ENCODE results near the gene DUS3L. TPM values are rescaled to one million over a fixed set of nuclear protein-coding genes. Genes with fewer than 3 reads are reported as not detected.

The DUS3L gene
- polyA plus RNA-seq, 1 donor (not counting 4 experiments of a cell fraction or from before 2014, with no cell fraction given): 12.0 TPM

GRCh38 chr19:5823579-5824281, 32.8 kb upstream of the DUS3L start:
- H4K20me1 ChIP-seq (ENCODE audit: control insufficient read depth, extremely low read depth, insufficient read depth, low read length): no peaks in the 10 kb centered on the region
- peaks cover 9% of the 10 kb centered on the region for H3K27me3 ChIP-seq (ENCODE audit: control insufficient read depth, extremely low read depth, insufficient read depth, low read length)
- FAIRE-seq: no peak
- H3K9me1 ChIP-seq (ENCODE audit: control insufficient read depth, extremely low read depth, insufficient read depth, low read length): no peaks in the 10 kb centered on the region
- TF ChIP-seq CTCF (optimal IDR thresholded peaks at IDR 0.05 in 1 of 3, IDR thresholded peaks at IDR 0.05 in 1 of 3, conservative IDR thresholded peaks at IDR 0.05 in 1 of 3; ENCODE audit: extremely low read depth in 1 of 3, insufficient read depth in 2 of 3, low read length in 3 of 3) (peak; percentile 23 to 77 (median 50)), EZH2 (IDR thresholded peaks at IDR 0.05; ENCODE audit: low read length) (no peak)
- H3K9ac ChIP-seq (ENCODE audit: control insufficient read depth, extremely low read depth, insufficient read depth, low read length): no peak overlapping the region
- H3K79me2 ChIP-seq (ENCODE audit: control insufficient read depth, insufficient read depth, low read length): no peaks in the 10 kb centered on the region
- H3K27ac ChIP-seq (ENCODE audit: control insufficient read depth, insufficient read depth, low read length): no peak overlapping the region
- H3K4me1 ChIP-seq (ENCODE audit: control insufficient read depth, extremely low read depth, insufficient read depth, low read length): no peaks in the 10 kb centered on the region
- no peaks in the 10 kb centered on the region for H3K9me3 ChIP-seq (ENCODE audit: control insufficient read depth, low read depth, low read length)
- no peak overlapping the region for H3K4me3 ChIP-seq (ENCODE audit: control insufficient read depth in 2 of 3, extremely low read depth in 1 of 3, insufficient read depth in 2 of 3, low read depth in 1 of 3, low read length in 3 of 3)
- no peak for DNase-seq (ENCODE audit: low read depth, low spot score)
- dilution Hi-C loops (cut with MboI; ENCODE audit: extremely low pct_ligation_motif_present, low sequenced_read_pairs): no loop called here
- H3K4me2 ChIP-seq (ENCODE audit: control insufficient read depth, extremely low read depth, insufficient read depth, low read depth, low read length): no peak overlapping the region
- H3K36me3 ChIP-seq (ENCODE audit: control insufficient read depth in 2 of 2, extremely low read depth in 1 of 2, insufficient read depth in 2 of 2, low read length in 2 of 2): no peaks in the 10 kb centered on the region
- no peak overlapping the region for H2AFZ ChIP-seq (ENCODE audit: control insufficient read depth, low read length)

GRCh38 chr19:5822181-5822844, 31.4 kb upstream of the DUS3L start:
- H3K4me1 ChIP-seq (ENCODE audit: control insufficient read depth, extremely low read depth, insufficient read depth, low read length): no peaks in the 10 kb centered on the region
- H3K36me3 ChIP-seq (ENCODE audit: control insufficient read depth in 2 of 2, extremely low read depth in 1 of 2, insufficient read depth in 2 of 2, low read length in 2 of 2): no peaks in the 10 kb centered on the region
- no peaks in the 10 kb centered on the region for H3K79me2 ChIP-seq (ENCODE audit: control insufficient read depth, insufficient read depth, low read length)
- peaks cover 6% of the 10 kb centered on the region for H3K27me3 ChIP-seq (ENCODE audit: control insufficient read depth, extremely low read depth, insufficient read depth, low read length)
- H4K20me1 ChIP-seq (ENCODE audit: control insufficient read depth, extremely low read depth, insufficient read depth, low read length): no peaks in the 10 kb centered on the region
- TF ChIP-seq EZH2 (IDR thresholded peaks at IDR 0.05; ENCODE audit: low read length) (no peak), CTCF (optimal IDR thresholded peaks at IDR 0.05 in 1 of 3, IDR thresholded peaks at IDR 0.05 in 1 of 3, conservative IDR thresholded peaks at IDR 0.05 in 1 of 3; ENCODE audit: extremely low read depth in 1 of 3, insufficient read depth in 2 of 3, low read length in 3 of 3) (no peak)
- H3K9me3 ChIP-seq (ENCODE audit: control insufficient read depth, low read depth, low read length): no peaks in the 10 kb centered on the region
- H3K9ac ChIP-seq (ENCODE audit: control insufficient read depth, extremely low read depth, insufficient read depth, low read length): no peak overlapping the region
- H3K27ac ChIP-seq (ENCODE audit: control insufficient read depth, insufficient read depth, low read length): no peak overlapping the region
- no peak overlapping the region for H2AFZ ChIP-seq (ENCODE audit: control insufficient read depth, low read length)
- DNase-seq (ENCODE audit: low read depth, low spot score): no peak
- H3K4me3 ChIP-seq (ENCODE audit: control insufficient read depth in 2 of 3, extremely low read depth in 1 of 3, insufficient read depth in 2 of 3, low read depth in 1 of 3, low read length in 3 of 3): no peak overlapping the region
- H3K4me2 ChIP-seq (ENCODE audit: control insufficient read depth, extremely low read depth, insufficient read depth, low read depth, low read length): no peak overlapping the region
- dilution Hi-C loops (cut with MboI; ENCODE audit: extremely low pct_ligation_motif_present, low sequenced_read_pairs): no loop called here
- H3K9me1 ChIP-seq (ENCODE audit: control insufficient read depth, extremely low read depth, insufficient read depth, low read length): no peaks in the 10 kb centered on the region
- no peak for FAIRE-seq
